ENCODE data around the gene GNS.

The GNS gene

DNA sequence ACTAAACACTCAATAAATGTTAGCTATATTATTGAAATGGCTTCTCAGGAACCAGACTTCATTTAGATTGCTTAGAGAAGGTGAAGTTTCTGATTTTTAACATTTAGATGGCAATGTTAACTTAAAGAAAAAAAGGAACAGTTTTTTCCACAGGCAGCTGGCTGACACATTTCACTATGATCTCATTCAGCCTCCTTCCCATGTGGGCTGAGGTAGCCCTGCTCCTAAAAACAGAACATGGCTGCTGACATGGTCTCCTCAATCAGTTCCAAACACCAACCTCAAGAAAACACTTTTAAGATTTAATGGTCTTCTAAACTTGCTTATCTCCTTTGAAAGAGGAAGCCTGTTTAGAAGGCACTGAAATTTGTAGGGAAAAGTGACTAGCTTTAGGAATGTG lies 23.8 kb downstream of the GNS start:
- no peak for TF ChIP-seq ZNF274 (IDR thresholded peaks at IDR 0.05; ENCODE audit: low read depth, low read length)
- no peak overlapping the region for H3K4me3 ChIP-seq (ENCODE audit: low read length)

DNA sequence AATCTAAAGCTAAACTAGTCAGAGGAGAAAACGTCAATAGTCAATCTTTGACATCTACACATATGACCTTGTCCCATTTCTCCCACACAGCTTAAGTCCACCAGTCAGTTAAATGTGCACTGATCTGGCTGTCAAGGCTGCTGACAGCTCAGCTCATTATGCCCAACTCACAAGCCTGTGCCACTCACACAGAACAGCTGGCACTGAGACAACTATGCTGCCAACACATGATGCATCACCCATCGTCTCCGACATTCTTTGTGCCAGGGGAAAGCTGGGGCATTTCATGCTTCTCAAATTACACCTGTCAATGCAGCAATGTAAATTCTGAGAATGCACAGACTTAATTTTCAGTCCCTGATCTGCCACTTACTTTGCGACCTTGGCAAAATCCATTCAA lies 25.3 kb downstream of the GNS start:
- TF ChIP-seq ZNF274 (IDR thresholded peaks at IDR 0.05; ENCODE audit: low read depth, low read length) = no peak
- H3K4me3 ChIP-seq (ENCODE audit: low read length) = no peak overlapping the region

DNA sequence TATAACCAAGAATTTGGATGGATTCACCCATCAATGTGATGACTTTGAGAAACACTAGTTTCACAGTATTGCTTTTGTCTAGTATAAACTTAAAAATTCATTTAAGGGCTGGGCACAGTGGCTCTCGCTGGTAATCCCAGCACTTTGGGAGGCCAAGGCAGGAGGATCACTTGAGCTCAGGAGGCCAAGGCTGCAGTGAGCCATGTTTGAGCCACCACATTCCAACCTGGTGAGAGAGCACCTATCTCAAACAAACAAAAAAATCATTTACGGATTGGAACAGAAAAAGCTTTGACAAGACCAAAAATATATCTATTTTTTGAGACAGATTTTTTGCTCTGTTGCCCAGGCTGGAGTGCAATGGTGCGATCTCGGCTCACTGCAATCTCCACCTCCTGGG lies 27.5 kb downstream of the GNS start:
- TF ChIP-seq ZNF274 (IDR thresholded peaks at IDR 0.05; ENCODE audit: low read depth, low read length) = no peak
- no peak overlapping the region for H3K4me3 ChIP-seq (ENCODE audit: low read length)

DNA sequence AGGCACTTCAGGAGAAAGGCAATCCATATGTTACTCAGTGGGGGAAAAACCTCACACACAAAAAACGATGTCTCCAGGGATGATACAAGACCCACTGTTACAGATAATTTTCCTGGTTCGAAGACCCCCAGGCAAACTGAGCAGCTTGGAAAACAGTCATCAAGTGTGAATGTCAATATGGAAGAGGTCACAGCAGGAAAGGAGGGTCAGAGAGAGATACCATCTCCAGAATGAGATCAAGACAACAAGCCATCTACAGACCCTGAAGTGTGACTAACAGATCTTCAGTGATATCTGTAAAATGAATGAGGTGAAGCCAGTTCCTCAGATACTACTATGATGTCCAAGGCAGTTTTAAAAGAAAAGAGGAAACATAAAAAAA lies 28.6 kb downstream of the GNS start:
- TF ChIP-seq ZNF274 (IDR thresholded peaks at IDR 0.05; ENCODE audit: low read depth, low read length) = no peak
- H3K4me3 ChIP-seq (ENCODE audit: low read length) = peak overlapping the region; percentile 29; the same call in 1 of the 2 replicates

DNA sequence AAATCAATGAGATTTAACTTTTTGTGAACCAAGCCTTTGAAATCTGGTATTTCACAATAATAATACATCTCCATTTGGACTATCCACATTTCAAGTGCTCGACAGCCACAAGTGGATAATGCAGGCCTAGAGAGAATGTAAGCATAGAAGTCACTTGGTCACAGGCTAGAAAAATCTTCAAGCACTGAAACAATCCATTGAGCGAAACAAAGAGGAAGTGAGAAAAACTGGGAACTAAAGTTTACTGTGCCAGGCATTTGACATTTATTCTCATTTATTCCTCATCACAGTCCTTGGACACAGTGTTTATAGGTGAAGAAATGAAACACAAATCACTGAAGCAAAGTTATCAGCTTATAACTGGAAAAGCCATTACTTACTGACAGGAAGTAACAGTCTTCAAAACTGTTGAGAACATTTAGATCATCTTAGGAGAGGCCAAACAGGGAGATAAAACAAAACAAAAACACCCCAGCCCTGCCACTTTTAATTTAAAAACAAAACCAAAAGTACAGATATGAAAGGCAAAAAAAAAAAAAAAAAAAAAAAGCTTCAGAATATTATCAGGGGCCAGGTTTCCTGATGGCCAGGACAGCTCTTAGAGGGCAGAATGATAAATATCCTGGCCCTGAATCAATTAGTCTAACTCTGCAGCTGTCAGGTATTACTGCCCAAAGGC lies 29.2 kb downstream of the GNS start:
- peak overlapping the region; percentile 29; the same call in 1 of the 2 replicates for H3K4me3 ChIP-seq (ENCODE audit: low read length)
- TF ChIP-seq ZNF274 (IDR thresholded peaks at IDR 0.05; ENCODE audit: low read depth, low read length) = no peak

DNA sequence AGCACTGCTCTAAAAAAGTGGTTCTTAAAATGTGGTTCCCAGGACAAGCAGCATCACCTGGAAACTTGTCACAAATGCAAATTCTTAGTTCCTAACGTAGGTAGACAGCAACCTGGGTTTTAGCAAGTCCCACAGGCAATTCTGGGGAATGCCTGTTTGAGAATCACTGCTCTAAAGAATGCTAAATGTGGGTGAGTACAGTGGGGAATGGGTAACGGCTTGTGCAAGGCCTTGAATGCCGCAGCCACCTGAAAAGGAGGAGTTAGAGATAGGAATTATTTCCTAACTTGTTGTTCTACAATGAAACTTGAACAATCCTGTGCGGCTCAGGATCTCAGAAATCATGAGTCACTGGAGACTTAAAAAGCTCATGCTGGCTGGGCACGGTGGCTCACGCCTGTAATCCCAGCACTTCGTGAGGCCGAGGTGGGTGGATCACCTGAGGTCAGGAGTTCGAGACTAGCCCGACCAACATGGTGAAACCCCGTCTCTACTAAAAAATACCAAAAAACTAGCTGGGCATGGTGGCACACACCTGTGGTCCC lies 34.9 kb downstream of the GNS start:
- TF ChIP-seq ZNF274 (IDR thresholded peaks at IDR 0.05; ENCODE audit: low read depth, low read length) = no peak

DNA sequence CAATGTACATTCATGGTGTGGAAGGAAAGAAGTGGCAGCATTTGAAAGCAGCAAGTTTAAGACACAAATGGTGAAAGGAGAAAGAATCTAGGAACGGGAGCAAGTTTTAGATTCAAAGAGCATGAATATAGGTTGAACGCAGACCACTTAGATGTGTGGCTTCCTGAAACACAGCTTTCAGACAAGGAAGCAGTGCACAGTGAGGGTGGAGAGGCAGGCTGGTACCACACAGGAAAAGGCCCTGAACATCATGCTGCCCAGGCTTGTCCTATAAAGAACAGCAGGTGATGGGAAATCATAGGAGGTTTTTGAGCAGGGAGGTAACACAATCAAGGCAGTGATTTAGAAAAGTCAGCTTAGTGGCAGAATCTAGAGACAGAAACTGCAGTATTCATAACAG lies 35.6 kb downstream of the GNS start:
- no peak for TF ChIP-seq ZNF274 (IDR thresholded peaks at IDR 0.05; ENCODE audit: low read depth, low read length)

More for the DNA sequence above, 34.9 kb downstream of the GNS start:
- H3K4me3 ChIP-seq (ENCODE audit: low read length) = no peak overlapping the region

DNA sequence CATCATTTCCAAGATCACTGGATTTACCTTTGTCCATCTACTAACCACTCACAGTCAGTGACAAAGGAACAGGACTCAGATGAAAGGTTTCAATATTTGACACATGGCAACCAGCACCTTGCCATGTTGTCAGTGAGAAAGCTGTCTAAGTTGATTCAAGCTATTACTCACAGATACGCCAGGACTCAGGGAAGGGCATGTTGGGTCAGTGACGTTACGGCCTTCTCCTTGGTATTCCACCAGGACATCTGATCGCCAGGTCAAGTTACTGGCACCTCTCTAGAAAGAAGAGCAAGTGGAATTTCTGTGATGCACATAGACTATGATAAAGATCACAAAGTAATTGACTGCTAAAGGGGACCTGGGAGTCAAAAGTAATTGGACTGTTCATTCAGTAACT lies 36.4 kb downstream of the GNS start:
- TF ChIP-seq ZNF274 (IDR thresholded peaks at IDR 0.05; ENCODE audit: low read depth, low read length) = no peak
- no peak overlapping the region for H3K4me3 ChIP-seq (ENCODE audit: low read length)

More for the DNA sequence above, 35.6 kb downstream of the GNS start:
- no peak overlapping the region for H3K4me3 ChIP-seq (ENCODE audit: low read length)

DNA sequence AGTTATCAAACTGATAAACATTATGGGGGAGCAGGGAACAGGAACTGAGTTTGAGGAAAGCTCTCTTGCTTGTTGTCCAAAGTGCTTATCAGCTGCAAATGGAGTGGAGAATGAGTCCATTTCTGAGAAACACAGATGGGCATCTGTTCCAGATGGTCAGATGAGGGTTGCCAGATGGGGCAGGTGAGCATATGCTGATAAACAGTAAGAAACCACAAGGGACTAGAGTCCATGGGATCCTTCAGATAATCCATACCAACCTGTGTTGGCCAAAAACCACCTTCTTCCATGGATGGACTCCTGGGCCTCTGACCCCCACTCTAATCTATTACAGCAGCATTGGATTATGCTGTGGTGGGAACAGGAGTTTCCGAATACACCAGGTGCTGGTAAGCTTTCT lies 38.3 kb downstream of the GNS start:
- no peak overlapping the region for H3K4me3 ChIP-seq (ENCODE audit: low read length)
- TF ChIP-seq ZNF274 (IDR thresholded peaks at IDR 0.05; ENCODE audit: low read depth, low read length) = no peak

DNA sequence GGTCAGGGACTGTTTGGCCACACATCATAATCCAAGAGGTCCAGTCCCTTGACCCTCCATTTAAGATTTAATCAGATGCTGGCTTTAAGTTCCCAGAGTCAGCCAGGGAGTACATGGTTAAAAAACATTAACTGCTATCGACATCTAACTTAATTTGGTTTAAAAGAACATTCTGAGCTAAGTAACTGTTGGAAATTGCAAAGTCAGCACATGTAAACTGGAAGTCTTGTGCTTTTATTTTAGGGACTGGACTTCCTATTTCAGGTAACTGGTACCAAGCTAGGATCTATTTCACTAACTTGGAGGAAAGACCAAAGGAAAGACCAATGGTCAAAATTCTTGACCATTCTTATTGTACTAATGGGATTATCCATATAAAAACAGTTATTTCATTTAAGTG lies 40.6 kb downstream of the GNS start:
- no peak for TF ChIP-seq ZNF274 (IDR thresholded peaks at IDR 0.05; ENCODE audit: low read depth, low read length)
- H3K4me3 ChIP-seq (ENCODE audit: low read length) = no peak overlapping the region

DNA sequence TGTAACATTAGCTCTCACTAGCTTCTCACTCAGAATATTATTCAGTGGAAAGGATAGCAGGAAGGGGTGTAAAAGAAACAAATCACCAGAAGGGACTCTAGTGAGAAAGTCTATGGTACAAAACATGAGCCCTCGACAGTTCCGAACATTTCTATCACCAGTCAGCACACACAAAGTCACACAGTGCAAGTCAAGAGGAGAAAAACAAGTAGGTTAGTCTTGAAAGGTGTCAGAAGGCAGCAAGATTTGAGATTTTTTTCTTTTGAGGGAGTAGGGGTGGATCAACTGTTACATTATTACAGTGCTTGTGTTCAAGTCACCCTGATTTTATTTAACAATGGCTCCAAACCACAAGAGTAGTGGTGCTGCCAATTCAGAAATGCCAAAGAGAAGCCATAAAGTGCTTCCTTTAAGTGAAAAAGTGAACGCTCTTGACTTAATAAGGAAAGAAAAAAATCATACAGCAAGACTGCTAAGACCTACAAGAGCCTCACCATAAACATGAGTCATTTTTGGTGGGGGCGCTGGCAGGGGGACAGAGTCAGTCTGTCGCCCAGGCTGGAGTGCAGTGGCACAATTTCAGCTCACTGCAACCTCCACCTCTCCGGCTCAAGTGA lies 42.3 kb downstream of the GNS start:
- no peak for TF ChIP-seq ZNF274 (IDR thresholded peaks at IDR 0.05; ENCODE audit: low read depth, low read length)
- H3K4me3 ChIP-seq (ENCODE audit: low read length) = no peak overlapping the region

DNA sequence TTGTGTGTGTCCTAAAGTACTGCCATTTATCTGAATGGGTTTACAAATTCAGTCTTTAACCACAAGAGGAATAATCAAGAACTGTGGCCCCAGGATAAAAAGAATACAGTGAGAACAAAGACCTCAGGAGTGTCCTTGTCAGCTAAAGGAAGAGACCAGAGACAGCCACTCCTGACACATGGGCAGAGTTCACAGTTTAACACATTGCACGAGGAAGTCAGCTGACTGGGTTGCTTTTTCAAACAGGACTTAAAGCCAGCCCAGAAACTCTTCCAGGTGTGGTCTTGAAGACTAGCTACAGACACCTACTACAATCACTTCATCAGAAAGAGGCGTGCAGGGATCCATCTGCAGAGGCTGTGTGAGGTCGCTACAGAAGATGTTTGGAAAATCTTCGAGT lies 42.8 kb downstream of the GNS start:
- no peak for TF ChIP-seq ZNF274 (IDR thresholded peaks at IDR 0.05; ENCODE audit: low read depth, low read length)
- H3K4me3 ChIP-seq (ENCODE audit: low read length) = no peak overlapping the region

DNA sequence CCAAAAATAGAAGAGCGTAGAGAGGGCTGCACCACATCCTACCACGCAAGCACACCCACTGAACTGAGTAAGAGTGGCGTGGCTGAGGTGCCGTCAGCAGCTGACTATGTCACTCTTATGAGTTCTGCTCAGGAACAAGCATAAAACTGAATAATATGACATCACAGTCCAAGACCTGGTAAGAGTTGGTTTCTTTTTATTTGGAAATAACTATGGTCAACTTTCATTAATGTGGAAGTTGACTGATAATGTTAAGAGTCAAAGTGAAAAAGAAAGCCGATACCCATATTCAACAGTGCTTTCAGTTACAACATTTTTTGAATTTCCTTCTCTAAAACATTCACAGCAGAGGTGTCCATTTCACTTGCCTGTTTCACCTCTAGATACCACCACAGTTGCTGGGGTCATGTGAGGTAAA lies 44.6 kb downstream of the GNS start:
- no peak for TF ChIP-seq ZNF274 (IDR thresholded peaks at IDR 0.05; ENCODE audit: low read depth, low read length)
- no peak overlapping the region for H3K4me3 ChIP-seq (ENCODE audit: low read length)

DNA sequence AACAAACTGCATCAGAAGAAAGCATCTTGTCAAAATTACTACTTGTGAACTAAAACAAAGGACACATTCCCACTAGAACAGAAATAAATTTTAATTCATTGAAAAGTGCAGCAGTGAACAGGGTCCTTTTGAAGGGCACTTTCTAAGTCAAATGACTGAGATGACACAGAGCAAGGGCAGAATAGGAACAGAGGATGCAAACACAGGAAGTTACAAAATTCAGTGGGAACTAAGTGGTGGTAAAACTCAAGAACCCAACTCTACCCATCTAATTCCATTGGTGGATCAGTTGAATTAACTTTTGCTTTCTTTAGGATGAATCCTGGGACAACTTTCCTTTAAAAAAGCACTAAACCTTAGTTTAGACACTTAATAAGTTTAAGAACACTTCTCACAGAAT lies 45.8 kb downstream of the GNS start:
- TF ChIP-seq ZNF274 (IDR thresholded peaks at IDR 0.05; ENCODE audit: low read depth, low read length) = no peak
- H3K4me3 ChIP-seq (ENCODE audit: low read length) = no peak overlapping the region

DNA sequence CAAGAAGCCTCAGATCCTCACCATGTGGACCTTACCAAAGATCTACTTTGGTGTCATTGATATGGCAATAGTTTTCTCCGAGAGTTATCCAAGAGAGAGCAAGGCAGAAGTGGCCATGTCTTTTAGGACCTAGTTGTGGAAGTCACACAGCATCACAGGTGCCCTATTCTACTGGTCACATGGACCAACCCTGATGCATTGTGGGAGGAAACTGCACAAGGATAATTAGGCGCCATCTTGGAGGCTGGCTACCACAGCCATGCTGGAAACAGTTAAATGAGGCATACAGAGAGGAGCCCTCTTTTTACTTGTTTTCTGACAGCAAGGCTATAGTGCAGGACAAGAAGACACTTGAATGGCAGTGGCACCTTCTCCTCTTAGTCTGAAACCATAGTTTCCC lies 49.8 kb downstream of the GNS start:
- H3K4me3 ChIP-seq (ENCODE audit: low read length) = no peak overlapping the region
- TF ChIP-seq ZNF274 (IDR thresholded peaks at IDR 0.05; ENCODE audit: low read depth, low read length) = no peak
